Caco-2 (cell line): ENCODE measurements around the gene NPIPB8. TPM values are rescaled to one million over a fixed set of nuclear protein-coding genes. Genes with fewer than 3 reads are reported as not detected.
"Not testable (repeated sequence)": the region's sequence is repeated elsewhere in the genome, so short reads cannot be mapped to it uniquely, and the experiment has no call there.

Source experiments
- BruUV-seq: library from RNA; stranded (reverse); fragments of 400-500 nt; replicated peaks from 2 replicates; lab custom pipeline; 2021; lab: Mats Ljungman, UMichigan
- CTCF ChIA-PET: fragments of 300-600 bp; sonication (Branson Sonifier 250); formaldehyde crosslinking; loops from one replicate; lab custom pipeline; 2022; ENCODE audit warnings: antibody characterized with exemption; lab: Charles Lee
- POLR2A ChIA-PET: fragments of 300-600 bp; sonication (Branson Sonifier 250); formaldehyde crosslinking; loops from one replicate; lab custom pipeline; 2022; ENCODE audit warnings: antibody characterized with exemption; lab: Charles Lee
- DNase-seq, 2 experiments: peaks; one replicate each; pipeline versions ENCODE4 v3.0.0 to v3.0.0-alpha.2; 2020 to 2022
- H3K27me3 ChIP-seq: replicated peaks from 2 replicates; pipeline ENCODE4 v1.6.0; 2011; ENCODE audit warnings: low read length; ENCODE audit not compliant: control insufficient read depth, insufficient read depth
- H3K36me3 ChIP-seq: 2 replicates; pipeline ENCODE4 v1.5.1; 2011; ENCODE audit warnings: low read length; ENCODE audit not compliant: control insufficient read depth, insufficient read depth
- H3K4me1 ChIP-seq: fragments of 250-450 bp; sonication (Bioruptor Pico); 2 replicates; pipeline ENCODE4 v1.5.1; 2020; ENCODE audit warnings: mild to moderate bottlenecking
- H3K4me3 ChIP-seq: 2 replicates; pipeline ENCODE4 v1.5.1; 2011; ENCODE audit warnings: low read depth, mild to moderate bottlenecking, control low read depth, low read length
- H3K9me3 ChIP-seq: fragments of 250-450 bp; sonication (Bioruptor Pico); 2 replicates; pipeline ENCODE4 v1.5.1; 2020; ENCODE audit warnings: mild to moderate bottlenecking, moderate library complexity
- H3K27ac Mint-ChIP-seq: one replicate; pipeline ENCODE4 v1.8.0; 2022; ENCODE audit warnings: mixed read lengths; ENCODE audit not compliant: unreplicated experiment
- H3K27me3 Mint-ChIP-seq: one replicate; pipeline ENCODE4 v1.8.0; 2022; ENCODE audit warnings: mixed read lengths; ENCODE audit not compliant: insufficient read depth, unreplicated experiment
- H3K36me3 Mint-ChIP-seq: one replicate; pipeline ENCODE4 v1.8.0; 2022; ENCODE audit warnings: mild to moderate bottlenecking, mixed read lengths; ENCODE audit not compliant: insufficient read depth, unreplicated experiment
- H3K4me1 Mint-ChIP-seq: one replicate; pipeline ENCODE4 v1.8.0; 2022; ENCODE audit warnings: low read depth, mixed read lengths; ENCODE audit not compliant: unreplicated experiment
- H3K4me3 Mint-ChIP-seq: one replicate; pipeline ENCODE4 v1.8.0; 2022; ENCODE audit warnings: mild to moderate bottlenecking, moderate library complexity, mixed read lengths; ENCODE audit not compliant: unreplicated experiment
- H3K9me3 Mint-ChIP-seq: one replicate; pipeline ENCODE4 v1.8.0; 2022; ENCODE audit warnings: mixed read lengths; ENCODE audit not compliant: unreplicated experiment
- CTCF ChIP-seq, 2 experiments: fragments of 200-600 bp in 1 of 2; IDR thresholded peaks; 1 replicate in 1 of 2; 2 replicates in 1 of 2; pipeline versions ENCODE4 v1.5.1 to v1.8.0; 2011 to 2022; ENCODE audit warnings: antibody characterized with exemption in 1 of 2, control low read depth in 1 of 2, inconsistent platforms in 1 of 2, low read depth in 1 of 2, low read length in 1 of 2, mild to moderate bottlenecking in 1 of 2, moderate library complexity in 1 of 2; ENCODE audit not compliant: insufficient read depth in 1 of 2, severe bottlenecking in 1 of 2, unreplicated experiment in 1 of 2
- intact Hi-C: fragments of 100-400 bp; cut with micrococcal nuclease; formaldehyde crosslinking; loops from one replicate; pipeline ENCODE4 v1.10.0; 2022; ENCODE audit not compliant: unreplicated experiment
- total RNA-seq: library from RNA; stranded (reverse); gene quantifications from 2 replicates; pipeline ENCODE4 v1.2.3, GENCODE V29; 2022

Gene NPIPB8
- total RNA-seq, 1 experiment from 2014 or later, result 0.48 TPM

- ChIA-PET CTCF (interaction anchor here (0.6 kb wide), 1 partner anchor 23 kb away, joined by 3 read pairs; no protein-coding TSS in a partner anchor), POLR2A (no interaction called here)
- intact Hi-C loops, result no loop called here
- Histone ChIP-seq H3K4me3 (no peak overlapping the region), H3K27me3 (no peaks in the 10 kb centered on the region), H3K36me3 (no peaks in the 10 kb centered on the region; the same call in 1 of the 2 replicates), H3K4me1 (peaks cover 8% of the 10 kb centered on the region), H3K9me3 (no peaks in the 10 kb centered on the region)
- H3K27me3 Mint-ChIP-seq, result no peaks in the 10 kb centered on the region
- no TSS peak for BruUV-seq
- no peak for DNase-seq
- peaks cover 10% of the 10 kb centered on the region for H3K4me1 Mint-ChIP-seq
- H3K27ac Mint-ChIP-seq, result no peak overlapping the region
- no peaks in the 10 kb centered on the region for H3K9me3 Mint-ChIP-seq
- H3K4me3 Mint-ChIP-seq, result no peak overlapping the region
- no peak for TF ChIP-seq CTCF (IDR thresholded peaks at IDR 0.05; ENCODE audit: insufficient read depth in 1 of 2, low read depth in 1 of 2, low read length in 1 of 2, severe bottlenecking in 1 of 2, unreplicated experiment in 1 of 2)
- H3K36me3 Mint-ChIP-seq, result no peaks in the 10 kb centered on the region
Measured at GRCh38 chr16:28592979-28593553, 44.8 kb upstream of the NPIPB8 start.

GRCh38 chr16:28595451-28595850 is 42.4 kb upstream of the NPIPB8 start:
- CTCF ChIA-PET, H3K27me3 Mint-ChIP-seq, H3K4me3 Mint-ChIP-seq, H3K9me3 ChIP-seq, H3K9me3 Mint-ChIP-seq, H3K27me3 ChIP-seq, BruUV-seq, H3K4me3 ChIP-seq, intact Hi-C loops, H3K36me3 ChIP-seq, H3K36me3 Mint-ChIP-seq, POLR2A ChIA-PET, H3K4me1 ChIP-seq, H3K27ac Mint-ChIP-seq, DNase-seq: not testable (repeated sequence)
- H3K4me1 Mint-ChIP-seq, result peaks cover 12% of the 10 kb centered on the region

- no peaks in the 10 kb centered on the region for H3K9me3 ChIP-seq
- H3K4me3 Mint-ChIP-seq, result no peak overlapping the region
- H3K9me3 Mint-ChIP-seq, result no peaks in the 10 kb centered on the region
- H3K4me3 ChIP-seq, result no peak overlapping the region
- no TSS peak for BruUV-seq
- H3K27me3 ChIP-seq, result no peaks in the 10 kb centered on the region
- no peaks in the 10 kb centered on the region; the same call in 1 of the 2 replicates for H3K36me3 ChIP-seq
- intact Hi-C loops, result no loop called here
- H3K4me1 ChIP-seq, result peaks cover 9% of the 10 kb centered on the region
- DNase-seq, result no peak
- peaks cover 12% of the 10 kb centered on the region for H3K4me1 Mint-ChIP-seq
- TF ChIP-seq CTCF (IDR thresholded peaks at IDR 0.05; ENCODE audit: insufficient read depth in 1 of 2, low read depth in 1 of 2, low read length in 1 of 2, severe bottlenecking in 1 of 2, unreplicated experiment in 1 of 2), result no peak
- ChIA-PET CTCF (no interaction called here), POLR2A (no interaction called here)
- H3K36me3 Mint-ChIP-seq, result no peaks in the 10 kb centered on the region
- H3K27me3 Mint-ChIP-seq, result no peaks in the 10 kb centered on the region
- peak overlapping the region; percentile 42 for H3K27ac Mint-ChIP-seq
Measured at GRCh38 chr16:28596115-28596630, 41.7 kb upstream of the NPIPB8 start.
